Measurements from ENCODE around the gene TBL1X. TPM values are rescaled to one million over a fixed set of nuclear protein-coding genes. Genes with fewer than 3 reads are reported as not detected.

TBL1X gene
- total RNA-seq, 1 experiment from 2014 or later, result 14.6 TPM

DNA sequence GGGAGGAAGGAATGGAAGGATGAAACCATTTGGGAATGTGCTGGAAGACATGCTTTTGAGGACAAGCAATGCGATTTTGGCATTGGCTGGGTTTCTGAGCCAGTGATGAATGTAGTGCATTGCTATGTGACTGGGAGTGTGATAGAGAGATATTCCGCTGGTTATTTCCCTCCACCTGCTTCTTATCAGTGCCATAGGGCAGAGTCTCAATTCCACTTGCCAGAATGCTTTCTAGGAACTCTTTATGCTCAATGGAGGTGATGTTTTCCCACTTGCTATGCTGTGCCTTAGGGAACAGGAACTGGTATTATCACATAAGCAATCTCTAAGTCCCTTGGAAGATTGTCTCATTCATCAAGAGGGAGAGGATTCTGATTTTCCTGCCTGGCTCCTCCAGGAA lies 28.0 kb downstream of the TBL1X start:
- Histone ChIP-seq H3K27me3 (ENCODE audit: control insufficient read depth, insufficient read depth, low read length) (no peaks in the 10 kb centered on the region), H3K36me3 (ENCODE audit: control insufficient read depth, insufficient read depth, low read length) (no peaks in the 10 kb centered on the region), H3K27ac (ENCODE audit: low read length) (no peak overlapping the region), H3K4me3 (ENCODE audit: low read depth in 2 of 2, low read length in 2 of 2) (no peak overlapping the region), H3K9me3 (ENCODE audit: control insufficient read depth, insufficient read depth, low read depth, low read length) (no peaks in the 10 kb centered on the region), H3K4me1 (ENCODE audit: control insufficient read depth, insufficient read depth, low read length) (no peaks in the 10 kb centered on the region)
- CTCF ChIA-PET, result no interaction called here
- BruUV-seq (replicated peaks), result no TSS peak
- DNase-seq (ENCODE audit: low read depth, low spot score) (no peak), ATAC-seq (no peak)
- in situ Hi-C loops (cut with HindIII; ENCODE audit: low pct_unique_long_range_greater_than_20kb, low sequenced_read_pairs), result no loop called here
- intact Hi-C loops (cut with micrococcal nuclease; ENCODE audit: unreplicated experiment), result no loop called here
- TF ChIP-seq SIN3A (IDR thresholded peaks at IDR 0.05; ENCODE audit: borderline replicate concordance, insufficient read depth, low read depth, low read length) (no peak), REST (IDR thresholded peaks at IDR 0.05; ENCODE audit: insufficient read depth in 1 of 2, low read depth in 2 of 2, low read length in 1 of 2) (no peak), POLR2AphosphoS5 (IDR thresholded peaks at IDR 0.05; ENCODE audit: low read depth, low read length) (no peak), TCF7L2 (IDR thresholded peaks at IDR 0.05; ENCODE audit: low read depth, low read length) (no peak)
- TF ChIP-seq, protein P1, sequence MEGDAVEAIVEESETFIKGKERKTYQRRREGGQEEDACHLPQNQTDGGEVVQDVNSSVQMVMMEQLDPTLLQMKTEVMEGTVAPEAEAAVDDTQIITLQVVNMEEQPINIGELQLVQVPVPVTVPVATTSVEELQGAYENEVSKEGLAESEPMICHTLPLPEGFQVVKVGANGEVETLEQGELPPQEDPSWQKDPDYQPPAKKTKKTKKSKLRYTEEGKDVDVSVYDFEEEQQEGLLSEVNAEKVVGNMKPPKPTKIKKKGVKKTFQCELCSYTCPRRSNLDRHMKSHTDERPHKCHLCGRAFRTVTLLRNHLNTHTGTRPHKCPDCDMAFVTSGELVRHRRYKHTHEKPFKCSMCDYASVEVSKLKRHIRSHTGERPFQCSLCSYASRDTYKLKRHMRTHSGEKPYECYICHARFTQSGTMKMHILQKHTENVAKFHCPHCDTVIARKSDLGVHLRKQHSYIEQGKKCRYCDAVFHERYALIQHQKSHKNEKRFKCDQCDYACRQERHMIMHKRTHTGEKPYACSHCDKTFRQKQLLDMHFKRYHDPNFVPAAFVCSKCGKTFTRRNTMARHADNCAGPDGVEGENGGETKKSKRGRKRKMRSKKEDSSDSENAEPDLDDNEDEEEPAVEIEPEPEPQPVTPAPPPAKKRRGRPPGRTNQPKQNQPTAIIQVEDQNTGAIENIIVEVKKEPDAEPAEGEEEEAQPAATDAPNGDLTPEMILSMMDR (IDR thresholded peaks at IDR 0.05), result no peak
- POLR2A ChIA-PET, result no interaction called here

GRCh38 chrX:9493936-9494335 lies 29.1 kb downstream of the TBL1X start:
- Histone ChIP-seq H3K4me1 (ENCODE audit: control insufficient read depth, insufficient read depth, low read length) (no peaks in the 10 kb centered on the region), H3K36me3 (ENCODE audit: control insufficient read depth, insufficient read depth, low read length) (no peaks in the 10 kb centered on the region), H3K4me3 (ENCODE audit: low read depth in 2 of 2, low read length in 2 of 2) (no peak overlapping the region), H3K27me3 (ENCODE audit: control insufficient read depth, insufficient read depth, low read length) (no peaks in the 10 kb centered on the region), H3K9me3 (ENCODE audit: control insufficient read depth, insufficient read depth, low read depth, low read length) (no peaks in the 10 kb centered on the region), H3K27ac (ENCODE audit: low read length) (no peak overlapping the region)
- in situ Hi-C loops (cut with HindIII; ENCODE audit: low pct_unique_long_range_greater_than_20kb, low sequenced_read_pairs) (no loop called here), intact Hi-C loops (cut with micrococcal nuclease; ENCODE audit: unreplicated experiment) (no loop called here)
- BruUV-seq (replicated peaks), result no TSS peak
- DNase-seq (ENCODE audit: low read depth, low spot score) (no peak), ATAC-seq (no peak)
- ChIA-PET POLR2A (no interaction called here), CTCF (no interaction called here)
- TF ChIP-seq POLR2AphosphoS5 (IDR thresholded peaks at IDR 0.05; ENCODE audit: low read depth, low read length) (no peak), REST (IDR thresholded peaks at IDR 0.05; ENCODE audit: insufficient read depth in 1 of 2, low read depth in 2 of 2, low read length in 1 of 2) (no peak)
